T-helper 9 cell (primary cell): ENCODE measurements around the gene PLCZ1.
"Not testable (repeated sequence)": the region's sequence is repeated elsewhere in the genome, so short reads cannot be mapped to it uniquely, and the experiment has no call there.

Experiments
- DNase-seq: peaks from one replicate; pipeline ENCODE4 v3.0.0-alpha.2; 2020

PLCZ1 gene

DNA sequence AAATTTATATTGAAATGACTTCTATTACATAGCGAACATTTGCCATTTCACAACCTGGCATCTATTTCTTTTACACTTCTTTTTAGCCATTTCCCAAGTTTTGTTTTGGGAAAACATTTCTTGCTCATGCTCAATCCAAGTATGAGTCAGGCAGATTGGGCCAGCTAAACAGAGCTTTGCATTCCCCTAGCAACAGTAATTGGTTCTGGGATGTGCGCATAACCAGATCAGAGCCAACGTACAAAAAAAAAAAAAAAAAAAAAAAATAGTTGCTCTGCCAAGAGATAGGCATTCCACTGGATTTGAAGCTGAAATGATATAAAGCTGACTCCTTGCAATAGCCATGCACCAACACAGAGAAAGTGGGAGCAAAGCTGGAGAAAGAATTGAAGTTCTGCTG, 37.5 kb downstream of the PLCZ1 start:
- DNase-seq, result no peak

DNA sequence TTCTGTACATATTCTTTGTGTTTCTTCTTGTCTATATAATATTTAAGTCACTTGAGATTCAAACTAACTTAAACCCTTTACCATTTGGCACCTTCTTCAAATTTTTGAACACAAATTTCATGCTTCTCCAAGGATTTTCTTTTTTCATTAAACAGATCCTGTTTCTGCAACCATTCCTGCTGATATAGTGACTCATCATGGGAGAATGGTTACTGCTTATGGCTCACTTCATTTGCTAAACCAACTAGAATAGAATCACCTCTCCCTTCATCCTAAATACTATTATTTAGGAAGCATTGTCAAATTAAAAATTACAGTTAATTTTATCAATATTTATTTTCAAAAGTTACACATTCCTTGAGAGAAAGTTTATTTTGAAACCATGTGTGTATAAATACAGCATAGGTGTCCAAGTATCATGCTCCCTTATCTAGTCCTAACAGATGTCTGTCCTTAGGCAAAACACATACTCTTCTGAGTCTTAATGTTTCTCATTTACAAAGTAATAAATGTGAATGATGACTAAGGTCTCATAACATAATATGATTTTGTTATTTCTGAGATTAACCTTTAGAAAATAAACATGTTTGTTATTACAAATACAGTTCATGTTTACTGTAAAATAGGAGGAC, 40.7 kb downstream of the PLCZ1 start:
- DNase-seq, result no peak

DNA sequence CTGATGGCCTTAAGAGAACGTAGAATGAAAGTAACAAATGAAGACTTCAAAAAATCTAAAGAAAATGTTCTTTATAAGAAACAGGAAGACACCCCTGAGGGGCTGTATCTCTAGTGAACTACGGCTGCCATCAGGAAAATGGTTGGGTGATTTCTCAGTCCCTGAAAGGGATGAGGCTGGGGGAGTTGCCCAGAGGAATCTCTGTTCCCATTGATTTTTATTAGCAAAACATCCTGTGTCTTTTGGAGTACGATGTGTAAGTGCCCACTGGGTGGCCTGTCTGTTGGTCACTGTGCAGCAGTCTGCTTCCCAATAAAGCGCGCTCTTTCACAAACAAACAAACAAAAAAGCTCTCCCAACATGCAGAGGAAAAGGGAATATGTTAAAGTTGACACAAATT, 43.8 kb downstream of the PLCZ1 start:
- not testable (repeated sequence) for DNase-seq

DNA sequence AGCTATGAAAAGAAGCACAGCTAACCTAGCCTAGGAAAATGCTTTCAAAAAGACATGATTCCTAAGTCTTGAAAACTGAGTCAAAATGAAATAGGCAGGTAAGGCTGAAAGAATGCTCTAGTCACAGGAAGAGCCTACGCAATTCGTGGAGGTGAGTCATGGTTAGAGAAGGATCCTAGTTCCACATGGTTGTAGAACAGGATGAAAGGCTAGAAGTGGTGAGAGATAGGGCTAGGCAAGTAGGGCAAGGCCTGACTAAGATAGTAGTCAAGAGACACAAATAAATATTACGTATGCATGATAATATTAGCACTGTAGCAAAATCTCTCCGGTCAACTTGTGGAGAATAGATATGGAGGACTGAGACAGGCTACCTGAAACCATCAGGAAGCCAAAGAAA, 47.2 kb downstream of the PLCZ1 start:
- DNase-seq, result no peak

DNA sequence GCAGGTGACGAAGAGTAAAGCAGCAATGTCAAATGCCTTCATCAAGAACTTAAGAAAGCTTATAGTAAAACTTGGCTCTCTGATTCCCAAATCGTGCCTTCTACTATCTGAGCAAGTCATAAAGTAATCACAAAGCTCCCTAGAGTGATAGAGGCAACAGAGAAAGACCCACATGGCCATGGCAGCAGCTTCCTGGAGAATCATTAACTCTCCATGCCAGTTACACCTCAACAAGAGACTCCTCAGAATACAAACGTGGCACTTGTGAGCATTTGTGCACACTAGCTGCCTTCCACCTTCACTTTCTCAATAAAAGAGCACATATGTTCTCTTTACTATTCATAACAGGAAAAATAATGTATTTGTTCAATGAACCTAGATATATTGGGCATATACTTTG, 48.0 kb downstream of the PLCZ1 start:
- no peak for DNase-seq

DNA sequence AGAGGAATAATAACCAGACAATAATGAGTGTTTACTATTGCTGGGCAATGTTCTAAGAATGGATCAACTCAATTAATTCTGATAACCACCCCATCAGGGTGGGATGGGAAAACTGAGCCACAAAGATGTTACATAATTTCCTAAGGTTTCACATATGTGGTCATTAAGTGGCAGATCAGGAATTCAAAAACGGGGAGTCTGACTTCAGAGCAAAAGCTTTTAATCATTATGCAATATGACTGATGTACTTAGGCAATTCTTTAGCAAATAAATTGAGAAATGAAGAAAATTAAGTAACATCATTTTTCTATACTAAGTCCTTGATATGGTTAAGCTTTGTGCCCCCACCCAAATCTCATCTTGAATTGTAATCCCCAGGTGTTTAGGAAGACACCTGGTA, 53.4 kb downstream of the PLCZ1 start:
- no peak for DNase-seq

DNA sequence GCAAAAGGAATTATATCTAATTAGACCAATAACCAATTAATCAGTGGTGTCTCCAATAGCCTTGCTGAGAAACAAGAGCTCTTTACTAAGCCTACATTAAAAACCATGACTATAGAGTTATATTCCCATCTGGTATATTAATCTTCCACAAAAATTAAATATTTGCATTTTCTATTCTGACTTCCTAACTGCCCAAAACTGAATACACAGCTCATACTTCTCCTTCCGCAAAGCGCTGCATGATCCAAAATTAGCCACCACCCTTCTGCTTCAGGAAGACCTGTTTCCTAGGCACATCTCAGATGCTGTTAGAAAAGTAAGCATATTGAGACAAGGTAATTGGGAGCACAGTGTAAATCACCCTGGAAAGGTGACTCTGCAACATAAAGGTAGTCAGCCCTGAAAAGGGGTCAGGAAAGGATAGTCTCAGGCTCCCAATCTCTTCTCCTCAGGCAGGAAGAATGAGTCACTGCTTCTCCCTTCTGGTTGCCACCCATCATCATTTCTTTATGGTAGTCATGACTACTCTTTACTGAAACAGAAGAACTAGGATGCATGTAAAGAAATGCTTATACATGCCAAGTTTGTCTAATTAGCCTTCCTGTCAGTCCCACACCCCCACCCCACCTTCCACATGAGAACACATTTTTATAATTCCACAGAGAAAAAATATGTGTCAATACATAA, 54.3 kb downstream of the PLCZ1 start:
- no peak for DNase-seq

DNA sequence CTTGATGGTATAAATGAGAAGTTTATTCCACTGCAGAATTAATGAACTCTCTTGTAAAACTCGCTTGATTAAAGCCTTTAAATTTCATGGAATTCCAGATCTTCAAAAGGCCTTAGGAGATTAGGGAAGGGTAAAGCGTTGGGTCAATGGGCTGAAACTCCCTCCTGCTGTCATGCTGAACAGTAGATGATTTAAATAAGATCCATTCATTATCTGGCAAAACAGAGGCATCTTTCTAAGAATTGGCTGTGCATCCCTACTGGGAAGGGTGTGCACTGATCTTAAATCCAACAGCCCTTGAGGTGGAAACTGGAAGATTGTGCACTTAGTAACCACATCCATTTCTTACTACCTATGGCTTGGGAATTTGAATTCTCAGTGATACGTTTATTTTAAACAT, 56.0 kb downstream of the PLCZ1 start:
- DNase-seq, result no peak

DNA sequence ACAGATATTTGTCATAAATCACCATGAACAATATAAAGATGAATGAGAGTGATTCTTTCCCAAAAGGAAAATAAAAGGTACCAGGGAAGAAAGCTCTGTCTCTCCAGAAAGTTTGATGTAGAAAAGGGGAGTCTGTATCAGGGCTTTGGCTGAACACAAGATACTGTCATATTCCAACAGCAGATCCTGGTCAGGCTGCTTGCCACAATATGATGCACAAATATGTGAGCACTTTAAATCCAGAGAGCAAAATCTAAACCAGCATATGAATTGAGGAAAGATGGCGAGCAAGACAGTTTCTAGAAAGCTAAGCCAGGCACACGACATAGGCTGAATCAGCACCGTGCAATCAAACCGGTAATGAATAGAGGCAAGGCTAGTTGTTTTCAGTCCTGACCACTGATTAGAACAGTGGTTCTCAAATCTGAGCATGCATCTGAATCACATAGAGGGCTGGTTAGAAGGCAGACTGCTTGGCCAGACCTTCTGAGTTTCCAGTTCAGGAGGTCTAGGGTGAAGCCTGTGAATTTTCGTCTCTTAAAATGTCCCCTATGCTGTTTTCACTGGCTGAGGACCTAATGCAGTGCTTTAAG, 60.7 kb downstream of the PLCZ1 start:
- DNase-seq, result no peak

DNA sequence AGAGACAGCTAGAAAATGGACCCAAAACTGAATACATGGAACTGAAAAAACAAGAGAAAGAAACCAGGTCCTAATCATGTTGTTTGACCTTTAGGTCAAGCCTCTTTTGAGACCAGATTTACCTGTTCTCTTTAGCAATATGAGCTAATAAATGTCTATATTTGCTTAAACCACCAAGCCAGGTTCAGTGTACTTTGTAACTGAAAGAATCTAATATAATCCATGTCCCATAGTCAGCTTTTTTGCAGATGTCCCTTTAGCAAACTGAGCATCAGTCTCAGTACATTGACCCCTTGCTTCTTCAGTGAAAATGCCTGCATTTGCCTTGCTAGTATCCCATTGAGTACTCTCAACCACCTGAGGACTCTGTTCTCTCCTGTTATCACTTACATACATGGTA, 61.7 kb downstream of the PLCZ1 start:
- DNase-seq, result no peak

DNA sequence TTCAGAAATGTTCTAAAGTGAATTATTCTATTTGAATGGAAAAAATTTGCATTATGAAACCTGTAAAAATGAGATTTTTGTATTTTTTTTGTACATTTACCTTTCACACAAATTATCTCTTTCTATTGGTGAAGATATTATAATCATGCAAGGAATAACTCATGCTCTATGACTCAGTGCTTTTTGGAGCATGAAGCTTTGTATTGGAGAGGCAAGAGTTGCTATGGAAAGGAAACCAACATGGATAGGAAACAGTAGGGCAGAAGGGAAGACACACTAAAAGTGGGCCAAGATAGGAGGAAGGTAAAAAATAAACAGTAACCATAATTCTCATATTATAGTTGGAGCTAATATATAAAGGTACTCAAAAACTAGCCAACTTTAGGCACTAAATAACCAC, 79.0 kb downstream of the PLCZ1 start:
- DNase-seq, result no peak

DNA sequence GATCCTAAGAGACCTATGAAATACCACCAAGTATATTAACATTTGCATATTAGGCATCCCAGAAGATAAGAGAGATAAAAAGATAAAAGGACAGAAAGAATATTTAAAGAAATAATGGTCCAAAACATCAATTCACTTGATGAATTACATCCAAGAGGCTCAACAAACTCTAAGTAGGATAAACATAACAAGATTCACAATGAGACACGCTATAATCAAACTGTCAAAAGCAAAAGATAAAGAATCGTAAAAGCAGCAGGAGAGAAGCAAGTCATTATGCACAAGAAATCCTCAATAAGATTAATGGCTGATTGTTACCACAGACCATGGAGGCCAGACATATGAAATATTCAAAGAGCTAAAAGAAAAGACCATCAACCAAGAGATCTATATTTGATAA, 79.6 kb downstream of the PLCZ1 start:
- no peak for DNase-seq

DNA sequence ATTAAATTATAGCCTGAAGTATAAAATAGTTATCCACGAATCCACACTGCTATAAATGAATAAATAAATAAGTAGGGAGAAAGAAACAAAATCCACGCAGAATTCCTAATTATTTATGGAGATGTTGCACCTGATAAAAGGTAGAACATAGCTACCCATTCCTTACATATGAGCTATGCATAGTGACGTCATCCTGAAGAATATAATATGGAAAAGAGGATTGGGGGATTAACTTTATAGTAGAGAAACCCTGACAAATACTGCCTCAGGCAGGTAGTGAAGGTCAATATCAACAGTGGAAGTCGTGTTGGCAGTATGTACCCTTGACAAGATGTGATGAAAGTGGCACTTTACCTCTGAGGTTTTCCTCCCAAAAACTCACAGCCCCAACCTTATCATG, 82.5 kb downstream of the PLCZ1 start:
- no peak for DNase-seq

DNA sequence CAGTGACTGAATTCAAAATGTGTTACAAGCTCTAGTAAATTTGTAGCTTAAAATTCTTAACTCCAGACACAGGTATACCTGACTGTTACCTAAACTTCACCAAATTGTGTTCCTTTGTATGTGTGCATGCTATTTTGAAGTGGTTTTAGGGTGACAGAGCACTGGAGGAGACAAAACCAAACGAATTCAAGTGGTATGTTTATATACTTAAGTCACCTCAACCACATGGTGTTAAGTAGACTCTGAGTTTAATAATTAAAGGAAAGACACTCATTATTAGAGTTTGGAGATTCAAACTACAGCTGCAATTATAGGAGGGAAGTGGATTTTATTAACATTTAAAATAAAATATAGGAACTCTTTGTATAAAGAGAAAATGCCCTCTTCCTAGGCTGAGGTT, 84.3 kb downstream of the PLCZ1 start:
- DNase-seq, result no peak

DNA sequence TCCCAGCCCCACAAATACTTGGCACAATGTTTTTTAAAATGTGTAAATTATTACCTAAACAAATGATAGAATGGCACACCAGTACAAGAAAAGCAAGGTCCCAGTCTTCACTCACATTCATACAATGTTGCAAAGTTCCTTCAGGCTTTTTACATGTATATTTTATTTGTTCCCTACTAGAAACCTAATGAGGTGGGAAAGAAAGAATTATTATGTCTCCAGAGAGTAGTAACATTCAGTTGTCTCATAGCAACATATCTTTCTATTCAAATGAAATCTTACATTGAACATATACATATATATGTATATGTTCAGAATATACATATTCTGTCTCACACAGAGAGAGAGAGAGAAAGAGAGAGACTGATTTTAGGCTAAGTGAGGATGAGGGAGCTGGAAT, 85.2 kb downstream of the PLCZ1 start:
- no peak for DNase-seq

DNA sequence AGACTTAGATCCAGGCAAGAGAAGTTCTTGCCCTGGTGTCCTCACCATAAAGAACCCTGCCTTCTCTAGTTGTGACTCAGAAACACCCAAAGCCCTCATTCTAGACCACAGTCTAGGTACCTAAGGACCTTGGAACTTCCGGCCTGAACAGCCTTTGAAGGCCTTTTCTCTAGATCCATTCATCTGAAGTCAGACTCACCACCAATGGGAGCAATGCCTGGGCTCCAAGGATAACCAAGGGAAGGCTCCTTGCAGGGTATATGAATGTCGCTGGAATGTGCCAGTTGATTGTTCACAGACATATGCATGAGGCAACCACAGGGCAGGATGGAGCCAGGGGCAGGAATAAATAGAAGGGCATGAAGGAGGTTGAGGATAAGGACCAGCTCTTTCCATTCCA, 86.3 kb downstream of the PLCZ1 start:
- no peak for DNase-seq

DNA sequence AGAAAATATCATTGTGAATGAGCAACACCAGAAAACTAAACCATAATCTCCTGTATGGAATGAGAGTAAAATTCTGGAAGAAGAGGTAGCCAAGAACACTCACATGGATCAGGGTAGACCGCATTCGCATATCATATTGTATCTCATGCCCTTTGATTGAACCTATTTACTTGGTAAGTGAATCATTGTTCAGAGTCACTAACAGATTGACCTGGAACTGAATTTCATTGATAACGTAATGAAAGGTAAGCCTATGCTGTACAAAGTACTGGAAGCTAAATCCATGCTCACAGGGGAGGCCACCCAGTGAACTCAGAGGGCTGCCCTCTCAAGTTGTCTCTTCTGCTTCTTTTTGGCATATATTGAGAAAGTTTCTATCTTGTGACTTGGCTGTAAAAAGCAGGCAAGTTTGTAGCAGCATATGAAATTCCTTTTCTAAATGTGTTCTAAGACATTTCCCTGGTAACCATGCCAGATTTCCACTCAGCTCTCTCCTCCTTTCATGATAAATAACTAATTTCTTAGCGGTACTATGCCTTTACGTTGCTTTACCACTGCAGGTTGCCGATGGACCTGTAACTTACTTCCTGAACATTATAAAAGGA, 91.4 kb downstream of the PLCZ1 start:
- no peak for DNase-seq

DNA sequence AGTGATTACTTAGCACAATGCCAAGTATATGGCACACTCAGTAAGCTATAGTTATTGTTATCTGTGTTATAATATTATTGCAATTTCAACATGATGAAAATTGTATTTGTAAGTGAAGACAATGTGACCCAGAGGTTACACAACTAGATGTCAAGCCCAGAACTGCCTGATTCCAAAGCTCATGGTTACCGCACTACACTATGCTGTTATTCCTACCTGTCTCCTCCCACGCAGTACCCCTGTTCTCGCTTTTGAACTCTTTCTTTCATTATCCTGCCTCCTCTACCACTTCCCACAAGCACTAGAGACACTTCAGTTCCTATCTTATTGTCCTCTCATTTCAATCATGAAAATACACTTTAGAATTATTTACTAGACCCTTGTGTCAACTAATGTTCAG, 93.2 kb downstream of the PLCZ1 start:
- DNase-seq, result no peak

DNA sequence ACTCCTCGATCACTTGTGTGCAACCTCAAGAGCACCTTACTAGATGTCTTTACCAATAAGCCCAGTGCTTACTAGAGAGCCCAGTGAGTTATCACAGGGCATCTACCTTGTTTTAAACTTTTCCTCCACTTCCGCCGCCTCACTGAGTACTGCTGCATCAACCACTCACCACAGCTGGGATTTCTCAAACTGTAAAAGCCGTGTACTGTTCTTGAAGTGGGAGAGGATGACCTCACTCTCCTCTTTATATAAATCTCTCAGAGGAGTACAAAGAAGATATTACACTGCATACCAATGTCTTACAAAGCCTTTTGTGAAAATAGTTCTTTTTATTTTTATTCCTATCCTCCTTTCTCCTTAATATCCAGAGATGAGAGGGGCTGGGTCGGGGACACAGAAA, 94.1 kb downstream of the PLCZ1 start:
- no peak for DNase-seq

DNA sequence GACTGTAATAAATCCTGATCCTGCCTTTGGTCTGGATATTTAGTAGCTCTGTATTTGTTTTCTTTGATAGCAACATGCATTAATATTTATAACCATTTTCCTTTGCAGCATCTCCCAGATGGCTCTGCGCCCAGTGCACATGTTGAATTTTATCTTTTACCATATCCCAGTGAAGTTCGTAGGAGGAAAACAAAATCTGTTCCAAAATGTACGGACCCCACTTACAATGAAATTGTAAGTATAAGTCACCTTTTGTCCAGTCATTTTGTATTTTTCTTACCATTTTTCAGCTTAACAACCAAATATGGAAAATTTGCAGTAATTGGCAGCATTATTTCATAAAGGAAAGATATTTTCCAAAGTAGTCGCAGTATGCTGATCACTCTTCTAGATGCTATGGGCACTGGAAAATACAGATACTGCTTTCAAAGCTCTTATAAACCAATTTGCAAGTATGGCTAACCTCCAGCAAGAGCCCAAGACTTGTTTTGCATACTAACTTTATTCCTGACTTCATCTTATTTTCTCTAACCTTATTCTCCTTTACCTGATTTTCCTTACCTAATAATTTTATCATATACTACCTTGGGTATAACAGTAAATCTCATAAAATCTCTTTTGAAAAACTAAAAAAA, 97.4 kb downstream of the PLCZ1 start:
- DNase-seq, result no peak

DNA sequence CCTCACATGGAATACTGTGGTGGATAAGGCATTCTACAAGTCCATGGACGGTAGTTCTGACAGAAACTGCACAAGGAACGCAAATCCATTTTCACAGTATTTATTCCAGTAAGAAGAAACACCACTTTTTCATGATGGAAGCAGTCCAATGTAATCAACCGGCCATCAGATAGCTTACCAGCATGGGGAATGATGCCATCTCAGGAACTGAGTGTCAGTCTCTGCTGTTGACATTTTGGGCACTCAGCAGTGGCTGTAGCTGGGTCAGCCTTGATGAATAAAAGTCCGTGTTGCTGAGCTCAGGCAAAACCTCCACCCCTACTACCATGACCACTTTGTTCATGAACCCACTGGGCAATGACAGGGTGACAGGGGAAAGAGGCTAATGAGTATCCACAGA, 103.4 kb downstream of the PLCZ1 start:
- DNase-seq, result no peak
